Neural progenitor cell (in vitro differentiated cells): Measurements from ENCODE around the gene PTPRG. TPM values are rescaled to one million over a fixed set of nuclear protein-coding genes. Genes with fewer than 3 reads are reported as not detected.

Experiments used
- DNase-seq: peaks from one replicate; pipeline ENCODE4 v3.0.0-alpha.2; 2016; ENCODE audit warnings: low spot score
- H2AFZ ChIP-seq: fragments of 200-600 bp; sonication (generic); replicated peaks from 2 replicates; pipeline ENCODE4 v1.6.1; 2016; ENCODE audit warnings: antibody characterized with exemption
- H3F3A ChIP-seq: fragments of 200-600 bp; sonication (generic); 2 replicates; pipeline ENCODE4 v1.6.1; 2016; ENCODE audit warnings: antibody characterized with exemption, low read depth
- H3K27ac ChIP-seq: fragments of 200-600 bp; sonication (generic); 2 replicates; pipeline ENCODE4 v1.5.1; 2016; ENCODE audit warnings: mild to moderate bottlenecking
- H3K27me3 ChIP-seq: fragments of 200-600 bp; sonication (generic); 2 replicates; pipeline ENCODE4 v1.6.1; 2016; ENCODE audit warnings: mild to moderate bottlenecking, moderate library complexity
- H3K36me3 ChIP-seq: fragments of 200-600 bp; sonication (generic); 2 replicates; pipeline ENCODE4 v1.5.1; 2016
- H3K4me1 ChIP-seq: fragments of 200-600 bp; sonication (generic); 2 replicates; pipeline ENCODE4 v1.6.1; 2016; ENCODE audit warnings: mixed run types
- H3K4me2 ChIP-seq: fragments of 200-600 bp; sonication (generic); 2 replicates; pipeline ENCODE4 v1.6.1; 2016
- H3K4me3 ChIP-seq: fragments of 200-600 bp; sonication (generic); 2 replicates; pipeline ENCODE4 v1.5.1; 2016
- H3K79me2 ChIP-seq: fragments of 200-600 bp; sonication (generic); 2 replicates; pipeline ENCODE4 v1.6.1; 2016; ENCODE audit warnings: low read depth
- H3K9ac ChIP-seq: fragments of 200-600 bp; sonication (generic); 2 replicates; pipeline ENCODE4 v1.6.1; 2016
- H3K9me3 ChIP-seq: fragments of 200-600 bp; sonication (generic); 2 replicates; pipeline ENCODE4 v1.5.1; 2016; ENCODE audit warnings: low read depth
- H4K20me1 ChIP-seq: fragments of 200-600 bp; sonication (generic); 2 replicates; pipeline ENCODE4 v1.6.1; 2016; ENCODE audit warnings: low read depth
- H3K27ac Mint-ChIP-seq: 3 replicates; pipeline ENCODE4 v1.8.0; 2021; ENCODE audit warnings: mixed read lengths
- H3K27me3 Mint-ChIP-seq: 2 replicates; pipeline ENCODE4 v1.8.0; 2022; ENCODE audit warnings: low read depth, mild to moderate bottlenecking, inconsistent platforms, moderate library complexity, mixed read lengths; ENCODE audit not compliant: insufficient read depth
- H3K36me3 Mint-ChIP-seq: 3 replicates; pipeline ENCODE4 v1.8.0; 2021; ENCODE audit warnings: mixed read lengths
- H3K4me1 Mint-ChIP-seq: 3 replicates; pipeline ENCODE4 v1.8.0; 2021; ENCODE audit warnings: mixed read lengths
- H3K4me3 Mint-ChIP-seq: 3 replicates; pipeline ENCODE4 v1.8.0; 2021; ENCODE audit warnings: mild to moderate bottlenecking, moderate library complexity, mixed read lengths
- H3K9me3 Mint-ChIP-seq: 3 replicates; pipeline ENCODE4 v1.8.0; 2020; ENCODE audit warnings: mixed read lengths
- EZH2 ChIP-seq: fragments of 200-600 bp; sonication (generic); IDR thresholded peaks from 2 replicates; pipeline ENCODE4 v1.6.1; 2017; ENCODE audit warnings: antibody characterized with exemption, mild to moderate bottlenecking, moderate library complexity
- EZH2phosphoT487 ChIP-seq: fragments of 200-600 bp; sonication (generic); IDR thresholded peaks from 2 replicates; pipeline ENCODE4 v1.6.1; 2017; ENCODE audit warnings: antibody characterized with exemption
- total RNA-seq: library from RNA; depleted of rRNA; stranded (reverse); fragments of >200 nt; gene quantifications from 2 replicates; pipeline ENCODE4 v1.2.3, GENCODE V29; 2015; ENCODE audit warnings: low replicate concordance
- TF ChIP-seq, protein P1 (sequence below): fragments of 200-600 bp; sonication (generic); IDR thresholded peaks from 2 replicates; pipeline ENCODE4 v1.5.1; 2017; ENCODE audit warnings: antibody characterized with exemption, mild to moderate bottlenecking

PTPRG gene
- total RNA-seq, 1 donor from 2014 or later, result 65.3 TPM

GRCh38 chr3:61634678-61635077 lies 73.3 kb downstream of the PTPRG start:
- H3K4me1 Mint-ChIP-seq, result no peaks in the 10 kb centered on the region
- TF ChIP-seq, protein P1, sequence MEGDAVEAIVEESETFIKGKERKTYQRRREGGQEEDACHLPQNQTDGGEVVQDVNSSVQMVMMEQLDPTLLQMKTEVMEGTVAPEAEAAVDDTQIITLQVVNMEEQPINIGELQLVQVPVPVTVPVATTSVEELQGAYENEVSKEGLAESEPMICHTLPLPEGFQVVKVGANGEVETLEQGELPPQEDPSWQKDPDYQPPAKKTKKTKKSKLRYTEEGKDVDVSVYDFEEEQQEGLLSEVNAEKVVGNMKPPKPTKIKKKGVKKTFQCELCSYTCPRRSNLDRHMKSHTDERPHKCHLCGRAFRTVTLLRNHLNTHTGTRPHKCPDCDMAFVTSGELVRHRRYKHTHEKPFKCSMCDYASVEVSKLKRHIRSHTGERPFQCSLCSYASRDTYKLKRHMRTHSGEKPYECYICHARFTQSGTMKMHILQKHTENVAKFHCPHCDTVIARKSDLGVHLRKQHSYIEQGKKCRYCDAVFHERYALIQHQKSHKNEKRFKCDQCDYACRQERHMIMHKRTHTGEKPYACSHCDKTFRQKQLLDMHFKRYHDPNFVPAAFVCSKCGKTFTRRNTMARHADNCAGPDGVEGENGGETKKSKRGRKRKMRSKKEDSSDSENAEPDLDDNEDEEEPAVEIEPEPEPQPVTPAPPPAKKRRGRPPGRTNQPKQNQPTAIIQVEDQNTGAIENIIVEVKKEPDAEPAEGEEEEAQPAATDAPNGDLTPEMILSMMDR, result no peak
- no peak for TF ChIP-seq EZH2
- H3K4me3 ChIP-seq, result no peak overlapping the region
- H2AFZ ChIP-seq, result no peak overlapping the region
- H3K4me3 Mint-ChIP-seq, result no peak overlapping the region
- H3K27me3 ChIP-seq, result no peaks in the 10 kb centered on the region
- no peak for DNase-seq
- H3K4me2 ChIP-seq, result no peak overlapping the region
- H3K27ac Mint-ChIP-seq, result no peak overlapping the region
- H3K9ac ChIP-seq, result no peak overlapping the region
- peaks cover 3% of the 10 kb centered on the region for H3K27me3 Mint-ChIP-seq
- H3K4me1 ChIP-seq, result no peaks in the 10 kb centered on the region
- H3K36me3 Mint-ChIP-seq, result peaks cover 15% of the 10 kb centered on the region
- no peaks in the 10 kb centered on the region for H3K36me3 ChIP-seq
- peaks cover 11% of the 10 kb centered on the region for H3K9me3 Mint-ChIP-seq
- no peak overlapping the region for H3K27ac ChIP-seq
- H3K9me3 ChIP-seq, result no peaks in the 10 kb centered on the region
- H3F3A ChIP-seq, result no peaks in the 10 kb centered on the region
- peaks cover 100% of the 10 kb centered on the region for H3K79me2 ChIP-seq
- peaks cover 51% of the 10 kb centered on the region for H4K20me1 ChIP-seq

DNA sequence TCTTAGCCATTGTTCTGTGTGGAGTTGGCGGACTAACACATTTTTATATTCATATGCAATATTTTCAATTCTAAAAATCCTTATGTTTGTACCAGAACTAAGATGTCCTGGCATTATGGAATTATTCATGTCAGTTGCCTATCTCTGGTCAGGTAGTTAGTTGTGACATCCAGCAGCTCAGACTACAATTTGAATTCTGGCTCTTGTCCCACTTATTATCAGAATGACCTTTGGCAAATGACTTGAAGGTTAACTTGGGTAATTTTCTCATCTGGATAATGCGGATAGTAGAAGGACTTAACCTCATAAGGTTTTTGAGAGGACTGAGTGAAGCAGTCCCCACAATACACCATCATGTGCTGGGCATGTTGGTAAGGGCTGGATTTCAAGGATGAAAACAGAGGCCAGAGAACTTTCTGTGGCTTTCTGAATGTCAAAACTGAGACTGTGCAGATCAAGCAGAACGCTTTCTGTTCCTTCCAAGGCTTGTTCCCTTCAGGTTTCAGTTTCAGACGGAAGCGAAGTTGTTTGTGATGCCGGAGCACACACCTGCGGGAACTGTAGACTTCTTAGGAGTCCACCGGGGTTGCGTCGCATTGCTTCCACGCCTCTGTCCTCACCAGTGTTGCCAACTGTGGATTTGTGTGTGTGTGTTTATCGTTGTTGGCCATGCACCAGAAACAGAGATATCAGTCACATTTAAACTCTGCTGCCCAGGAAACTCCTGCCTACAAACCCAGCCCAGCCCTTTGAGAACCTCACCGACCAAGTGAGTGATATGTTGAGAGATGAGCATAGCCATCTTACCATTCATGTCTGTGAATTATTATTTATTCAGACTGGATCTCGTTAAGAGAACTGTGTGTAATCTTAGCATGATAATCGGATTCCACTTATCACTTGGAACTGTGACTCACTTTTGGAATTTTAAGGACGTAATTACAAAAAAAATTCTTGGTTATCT lies 76.0 kb downstream of the PTPRG start:
- H3K4me2 ChIP-seq, result no peak overlapping the region
- peaks cover 6% of the 10 kb centered on the region for H3K27me3 Mint-ChIP-seq
- H3K9me3 ChIP-seq, result no peaks in the 10 kb centered on the region
- no peaks in the 10 kb centered on the region for H3F3A ChIP-seq
- no peaks in the 10 kb centered on the region for H3K27me3 ChIP-seq
- no peak for DNase-seq
- H3K4me3 ChIP-seq, result no peak overlapping the region
- H2AFZ ChIP-seq, result no peak overlapping the region
- no peak overlapping the region for H3K27ac ChIP-seq
- H4K20me1 ChIP-seq, result peaks cover 50% of the 10 kb centered on the region
- peaks cover 4% of the 10 kb centered on the region for H3K4me1 Mint-ChIP-seq
- H3K4me1 ChIP-seq, result peaks cover 5% of the 10 kb centered on the region
- H3K27ac Mint-ChIP-seq, result no peak overlapping the region
- peaks cover 19% of the 10 kb centered on the region for H3K36me3 Mint-ChIP-seq
- peaks cover 100% of the 10 kb centered on the region for H3K79me2 ChIP-seq
- peaks cover 11% of the 10 kb centered on the region for H3K9me3 Mint-ChIP-seq
- no peak overlapping the region for H3K9ac ChIP-seq
- H3K36me3 ChIP-seq, result no peaks in the 10 kb centered on the region
- H3K4me3 Mint-ChIP-seq, result no peak overlapping the region
- TF ChIP-seq EZH2, result no peak

GRCh38 chr3:61638741-61639140 lies 77.4 kb downstream of the PTPRG start:
- DNase-seq, result no peak
- peaks cover 16% of the 10 kb centered on the region for H3K36me3 Mint-ChIP-seq
- H3K27ac ChIP-seq, result no peak overlapping the region
- peaks cover 100% of the 10 kb centered on the region for H3K79me2 ChIP-seq
- H4K20me1 ChIP-seq, result peaks cover 48% of the 10 kb centered on the region
- no peak overlapping the region for H3K4me3 Mint-ChIP-seq
- H3K4me3 ChIP-seq, result no peak overlapping the region
- H3K4me1 Mint-ChIP-seq, result peaks cover 4% of the 10 kb centered on the region
- no peak overlapping the region for H3K27ac Mint-ChIP-seq
- H3K9me3 ChIP-seq, result no peaks in the 10 kb centered on the region
- no peak overlapping the region for H2AFZ ChIP-seq
- H3K9ac ChIP-seq, result no peak overlapping the region
- peaks cover 6% of the 10 kb centered on the region for H3K27me3 Mint-ChIP-seq
- TF ChIP-seq EZH2 (no peak), EZH2phosphoT487 (no peak)
- TF ChIP-seq, protein P1, result no peak
- no peak overlapping the region for H3K4me2 ChIP-seq
- no peaks in the 10 kb centered on the region for H3K36me3 ChIP-seq
- no peaks in the 10 kb centered on the region for H3F3A ChIP-seq
- H3K4me1 ChIP-seq, result peaks cover 5% of the 10 kb centered on the region
- H3K9me3 Mint-ChIP-seq, result peaks cover 11% of the 10 kb centered on the region
- no peaks in the 10 kb centered on the region for H3K27me3 ChIP-seq

- Histone ChIP-seq H3K79me2 (peaks cover 100% of the 10 kb centered on the region), H3F3A (no peaks in the 10 kb centered on the region), H3K4me3 (no peak overlapping the region), H3K36me3 (no peaks in the 10 kb centered on the region), H3K9ac (no peak overlapping the region), H3K4me2 (no peak overlapping the region), H3K4me1 (peaks cover 5% of the 10 kb centered on the region), H4K20me1 (peaks cover 36% of the 10 kb centered on the region), H3K27me3 (no peaks in the 10 kb centered on the region), H2AFZ (no peak overlapping the region), H3K9me3 (no peaks in the 10 kb centered on the region), H3K27ac (no peak overlapping the region)
- peaks cover 22% of the 10 kb centered on the region for H3K36me3 Mint-ChIP-seq
- H3K27ac Mint-ChIP-seq, result no peak overlapping the region
- TF ChIP-seq, protein P1, result no peak
- TF ChIP-seq EZH2, result no peak
- no peak for TF ChIP-seq EZH2phosphoT487
- H3K9me3 Mint-ChIP-seq, result peaks cover 12% of the 10 kb centered on the region
- H3K27me3 Mint-ChIP-seq, result peaks cover 3% of the 10 kb centered on the region
- DNase-seq, result no peak
- peaks cover 4% of the 10 kb centered on the region for H3K4me1 Mint-ChIP-seq
- H3K4me3 Mint-ChIP-seq, result no peak overlapping the region
Measured at GRCh38 chr3:61639991-61640390, 78.6 kb downstream of the PTPRG start.
